ENCODE data around the gene UGP2.

DNA sequence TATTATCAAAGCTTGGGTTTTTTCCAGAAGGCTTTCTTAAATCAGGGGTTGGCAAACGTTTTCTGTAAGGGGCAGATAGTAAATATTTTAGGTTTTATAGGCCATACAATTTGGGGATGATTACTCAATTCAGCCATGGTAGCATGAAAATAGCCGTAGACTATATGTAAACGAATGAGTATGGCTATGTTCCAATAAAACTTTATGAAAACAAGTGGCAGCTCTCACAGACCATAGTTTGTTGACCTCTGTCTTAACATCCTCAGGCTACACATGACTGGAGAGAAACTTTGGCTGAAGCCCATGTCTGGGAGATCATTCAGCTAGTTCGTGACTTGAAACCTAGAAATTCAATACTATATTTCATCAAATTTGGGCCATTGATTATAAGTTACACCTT is 30.2 kb downstream of the UGP2 start:
- TF ChIP-seq CTCF (IDR thresholded peaks at IDR 0.05) (no peak), POLR2A (IDR thresholded peaks at IDR 0.05) (no peak)

Data from tibial nerve (tissue), 3 donors.